OCI-LY7 (cell line): ENCODE results near the gene AUTS2. TPM values are rescaled to one million over a fixed set of nuclear protein-coding genes. Genes with fewer than 3 reads are reported as not detected.

Experiments
- BruUV-seq: library from RNA; stranded (reverse); fragments of 400-500 nt; replicated peaks from 2 replicates; lab custom pipeline; 2021; lab: Mats Ljungman, UMichigan
- CTCF ChIA-PET: fragments of 300-600 bp; sonication (Branson Sonifier 250); formaldehyde crosslinking; loops from one replicate; lab custom pipeline; 2022; ENCODE audit warnings: antibody characterized with exemption; ENCODE audit not compliant: unreplicated experiment; lab: Charles Lee
- POLR2A ChIA-PET: fragments of 300-600 bp; sonication (Branson Sonifier 250); formaldehyde crosslinking; loops from one replicate; lab custom pipeline; 2022; ENCODE audit warnings: antibody characterized with exemption; lab: Charles Lee
- DNase-seq: peaks from one replicate; pipeline ENCODE4 v3.0.0-alpha.2; 2015; ENCODE audit warnings: low spot score
- H2AFZ ChIP-seq: fragments of 200-600 bp; sonication (generic), shearing (Covaris generic); 2 replicates; pipeline ENCODE4 v1.6.1; 2014; ENCODE audit warnings: mild to moderate bottlenecking, antibody characterized with exemption, low read length, moderate library complexity
- H3K27ac ChIP-seq: fragments of 200-600 bp; sonication (generic); 2 replicates; pipeline ENCODE4 v1.5.1; 2014; ENCODE audit warnings: mixed run types, low read depth, mild to moderate bottlenecking, moderate library complexity, low read length, inconsistent platforms; ENCODE audit not compliant: poor library complexity, severe bottlenecking
- H3K36me3 ChIP-seq: fragments of 200-600 bp; sonication (generic); 2 replicates; pipeline ENCODE4 v1.6.1; 2014; ENCODE audit warnings: mild to moderate bottlenecking, antibody characterized with exemption, low read length, moderate library complexity, mixed read lengths; ENCODE audit not compliant: insufficient read depth
- H3K4me1 ChIP-seq: fragments of 200-600 bp; sonication (generic); 2 replicates; pipeline ENCODE4 v1.5.1; 2014; ENCODE audit warnings: mild to moderate bottlenecking, low read length; ENCODE audit not compliant: insufficient read depth, poor library complexity, severe bottlenecking
- H3K4me2 ChIP-seq: fragments of 200-600 bp; sonication (generic); 2 replicates; pipeline ENCODE4 v1.6.1; 2014; ENCODE audit warnings: mild to moderate bottlenecking, low read length
- H3K4me3 ChIP-seq: fragments of 200-600 bp; sonication (generic); 2 replicates; pipeline ENCODE4 v1.5.1; 2014; ENCODE audit warnings: mild to moderate bottlenecking, low read depth, low read length; ENCODE audit not compliant: poor library complexity, severe bottlenecking
- H3K79me2 ChIP-seq: fragments of 200-600 bp; sonication (generic); 2 replicates; pipeline ENCODE4 v1.6.1; 2016; ENCODE audit warnings: low read depth, mild to moderate bottlenecking, low read length, moderate library complexity, mixed read lengths; ENCODE audit not compliant: insufficient read depth
- H3K9me2 ChIP-seq: fragments of 200-600 bp; sonication (generic); 2 replicates; pipeline ENCODE4 v1.6.1; 2016; ENCODE audit warnings: mild to moderate bottlenecking, low read length, mixed read lengths; ENCODE audit not compliant: insufficient read depth
- H3K9me3 ChIP-seq: fragments of 200-600 bp; sonication (generic); 2 replicates; pipeline ENCODE4 v1.6.1; 2014; ENCODE audit warnings: mild to moderate bottlenecking, mixed run types, low read length, mixed read lengths
- H4K20me1 ChIP-seq: fragments of 200-600 bp; sonication (generic); 2 replicates; pipeline ENCODE4 v1.6.1; 2014; ENCODE audit warnings: mild to moderate bottlenecking, antibody characterized with exemption, low read length, moderate library complexity, mixed read lengths; ENCODE audit not compliant: insufficient read depth
- CTCF ChIP-seq: fragments of 200-600 bp; sonication (generic); conservative IDR thresholded peaks from 2 replicates; pipeline ENCODE4 v1.5.1; 2014; ENCODE audit warnings: mild to moderate bottlenecking, antibody characterized with exemption, low read length, moderate library complexity, mixed read lengths
- EZH2phosphoT487 ChIP-seq: fragments of 200-600 bp; sonication (generic); IDR thresholded peaks from 2 replicates; pipeline ENCODE4 v1.6.1; 2018; ENCODE audit warnings: low read depth, borderline replicate concordance, mild to moderate bottlenecking, mixed run types, antibody characterized with exemption, low read length, moderate library complexity, mixed read lengths
- intact Hi-C: fragments of 100-400 bp; cut with micrococcal nuclease; formaldehyde crosslinking; loops from one replicate; pipeline ENCODE4 v1.10.0; 2022; ENCODE audit not compliant: unreplicated experiment
- total RNA-seq, 2 experiments: library from RNA; depleted of rRNA in 1 of 2; stranded (reverse); fragments of >200 nt in 1 of 2; shearing (Covaris generic) in 1 of 2; gene quantifications; 2 replicates each; pipeline ENCODE4 v1.2.3, GENCODE V29; 2014 to 2022

Gene AUTS2
- total RNA-seq, 2 experiments from 2014 or later = 37.9 to 78.5 TPM

GRCh38 chr7:70400829-70401380, 802.6 kb downstream of the AUTS2 start:
- intact Hi-C loops = no loop called here
- DNase-seq = peak; percentile 72
- CTCF ChIA-PET = interaction anchor here (0.8 kb wide), 1 partner anchor 105 kb away, joined by 3 read pairs; no protein-coding TSS in a partner anchor
- Histone ChIP-seq H3K4me2 (peak overlapping the region; percentile 57), H3K4me1 (peaks cover 53% of the 10 kb centered on the region), H3K4me3 (peak overlapping the region; percentile 18), H2AFZ (no peak overlapping the region), H3K9me3 (no peaks in the 10 kb centered on the region), H3K27ac (no peak overlapping the region), H3K36me3 (no peaks in the 10 kb centered on the region), H3K79me2 (no peaks in the 10 kb centered on the region), H4K20me1 (no peaks in the 10 kb centered on the region), H3K9me2 (no peaks in the 10 kb centered on the region; the same call in 1 of the 2 replicates)
- POLR2A ChIA-PET = interaction anchor here (0.6 to 2.2 kb wide), 7 partner anchors 9 to 408 kb away, joined by 3 to 7 read pairs (median 4); no protein-coding TSS in a partner anchor
- TF ChIP-seq EZH2phosphoT487 = no peak
- no peak for TF ChIP-seq CTCF
- BruUV-seq = no TSS peak

GRCh38 chr7:70402069-70402468, 803.8 kb downstream of the AUTS2 start:
- H3K36me3 ChIP-seq = no peaks in the 10 kb centered on the region
- no peak overlapping the region for H3K4me2 ChIP-seq
- ChIA-PET CTCF (no interaction called here), POLR2A (no interaction called here)
- BruUV-seq = no TSS peak
- H3K9me2 ChIP-seq = no peaks in the 10 kb centered on the region; the same call in 1 of the 2 replicates
- TF ChIP-seq CTCF (no peak), EZH2phosphoT487 (no peak)
- H3K79me2 ChIP-seq = no peaks in the 10 kb centered on the region
- H3K27ac ChIP-seq = no peak overlapping the region
- no peak overlapping the region for H2AFZ ChIP-seq
- H3K9me3 ChIP-seq = no peaks in the 10 kb centered on the region
- H3K4me1 ChIP-seq = peaks cover 64% of the 10 kb centered on the region
- intact Hi-C loops = no loop called here
- H3K4me3 ChIP-seq = no peak overlapping the region
- no peak for DNase-seq
- no peaks in the 10 kb centered on the region for H4K20me1 ChIP-seq

GRCh38 chr7:70405241-70405640, 807.0 kb downstream of the AUTS2 start:
- BruUV-seq = no TSS peak
- POLR2A ChIA-PET = interaction anchor here (0.7 to 1.1 kb wide), 5 partner anchors 9 to 285 kb away, joined by 3 to 6 read pairs (median 3); no protein-coding TSS in a partner anchor
- no peak for TF ChIP-seq CTCF
- H3K4me3 ChIP-seq = peak overlapping the region; percentile 8
- no peaks in the 10 kb centered on the region for H3K36me3 ChIP-seq
- CTCF ChIA-PET = no interaction called here
- H3K4me1 ChIP-seq = peaks cover 92% of the 10 kb centered on the region
- peak overlapping the region; percentile 64; the same call in 1 of the 2 replicates for H2AFZ ChIP-seq
- intact Hi-C loops = loop anchor here (5.0 kb wide), 1 partner anchor 402 kb away; no protein-coding TSS in a partner anchor
- no peaks in the 10 kb centered on the region for H3K9me2 ChIP-seq
- H3K9me3 ChIP-seq = no peaks in the 10 kb centered on the region
- no peak for DNase-seq
- peak overlapping the region; percentile 91 for H3K27ac ChIP-seq
- peak overlapping the region; percentile 56 for H3K4me2 ChIP-seq
- H4K20me1 ChIP-seq = no peaks in the 10 kb centered on the region
- H3K79me2 ChIP-seq = no peaks in the 10 kb centered on the region
